Caki2 (cell line): ENCODE measurements around the gene ARHGEF19. TPM values are rescaled to one million over a fixed set of nuclear protein-coding genes. Genes with fewer than 3 reads are reported as not detected.
A peak's percentile ranks its signal among the peaks of the same experiment; 100 is the strongest.
"Not testable (repeated sequence)": the region's sequence is repeated elsewhere in the genome, so short reads cannot be mapped to it uniquely, and the experiment has no call there.

Source experiments
- DNase-seq: peaks from one replicate; pipeline ENCODE4 v3.0.0-alpha.2; 2015; ENCODE audit warnings: low read depth
- in situ Hi-C: cut with HindIII; loops from 2 replicates; pipeline ENCODE4 v1.10.0; 2016; ENCODE audit warnings: low sequenced_read_pairs, low pct_unique_long_range_greater_than_20kb, mixed read lengths
- total RNA-seq: library from RNA; depleted of rRNA; stranded (reverse); fragments of >200 nt; shearing (Covaris generic); gene quantifications from 2 replicates; pipeline ENCODE4 v1.2.3, GENCODE V29; 2014; ENCODE audit warnings: low replicate concordance

The ARHGEF19 gene
- total RNA-seq, 1 experiment from 2014 or later: 26.2 TPM

- in situ Hi-C loops: no loop called here
- DNase-seq: no peak
Measured at GRCh38 chr1:16229976-16230740, 17.7 kb upstream of the ARHGEF19 start.

- in situ Hi-C loops: no loop called here
- DNase-seq: no peak
Measured at GRCh38 chr1:16226490-16227179, 14.2 kb upstream of the ARHGEF19 start.

DNA sequence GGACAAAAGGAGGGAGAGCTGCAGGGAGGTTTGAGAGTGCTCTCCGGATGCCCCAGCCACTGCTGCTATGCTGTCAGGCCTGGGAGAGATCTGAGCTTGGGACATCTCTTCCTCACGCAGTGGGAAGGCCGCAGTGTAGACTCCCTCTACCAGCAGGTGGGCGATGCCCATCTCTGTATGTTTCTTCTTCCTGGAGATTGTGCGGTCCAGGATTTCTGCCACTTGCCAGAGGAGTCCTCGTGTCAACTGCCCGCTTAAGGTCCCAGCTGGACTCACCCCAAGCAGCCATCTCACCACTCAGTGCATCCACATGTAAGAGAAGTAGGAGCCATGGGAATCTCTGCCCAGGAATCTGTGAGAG, 13.7 kb upstream of the ARHGEF19 start:
- in situ Hi-C loops: no loop called here
- DNase-seq: no peak

GRCh38 chr1:16224472-16224871, 12.0 kb upstream of the ARHGEF19 start:
- in situ Hi-C loops: no loop called here
- DNase-seq: no peak

GRCh38 chr1:16222716-16223115, 10.3 kb upstream of the ARHGEF19 start:
- DNase-seq, in situ Hi-C loops: not testable (repeated sequence)

DNA sequence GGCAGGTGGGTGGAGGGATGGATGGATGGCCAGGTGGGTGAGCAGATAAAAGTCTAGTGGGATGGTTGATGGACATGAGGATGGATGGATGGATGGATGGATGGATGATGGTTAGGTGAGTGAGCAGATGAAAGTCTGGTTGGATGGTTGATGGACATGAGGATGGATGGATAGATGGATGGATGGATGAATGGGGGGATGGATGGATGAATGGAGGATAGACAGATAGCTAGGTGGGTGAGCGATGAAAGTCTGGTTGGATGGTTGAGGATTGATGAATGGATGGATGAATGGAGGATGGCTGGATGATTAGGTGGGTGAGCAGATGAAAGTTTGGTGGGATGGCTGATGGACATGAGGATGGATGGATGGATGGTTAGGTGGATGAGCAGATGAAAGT, 9.0 kb upstream of the ARHGEF19 start:
- no peak for DNase-seq
- in situ Hi-C loops: no loop called here

DNA sequence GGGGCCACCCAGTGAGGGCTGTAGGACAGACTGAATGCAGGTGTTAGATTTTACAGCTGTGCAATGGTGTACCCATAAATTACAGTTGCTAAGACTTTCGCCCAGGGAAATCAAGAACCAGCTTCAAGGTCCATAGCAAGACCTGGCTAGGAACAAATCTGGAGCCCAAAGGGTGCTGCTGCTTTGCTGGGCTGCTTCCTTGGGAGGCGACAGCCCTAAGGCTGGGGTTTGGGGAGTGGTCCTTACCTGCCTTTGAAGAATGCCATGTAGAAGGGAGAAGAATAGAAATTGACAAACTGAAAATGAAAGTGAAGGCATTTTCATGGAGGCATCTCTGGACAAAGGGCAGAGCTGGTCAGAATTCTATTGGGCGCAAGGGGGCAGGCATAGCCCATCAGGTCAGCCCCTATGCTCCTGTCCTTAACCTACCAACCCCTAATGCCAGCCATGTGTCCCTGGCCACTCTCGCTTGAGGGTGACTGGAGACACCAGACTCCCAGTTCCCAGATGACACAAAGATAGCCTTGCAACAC, 7.6 kb upstream of the ARHGEF19 start:
- in situ Hi-C loops: no loop called here

GRCh38 chr1:16218674-16219071, 6.2 kb upstream of the ARHGEF19 start:
- in situ Hi-C loops: no loop called here
- DNase-seq: no peak

More for the DNA sequence above, 7.6 kb upstream of the ARHGEF19 start:
- no peak for DNase-seq

DNA sequence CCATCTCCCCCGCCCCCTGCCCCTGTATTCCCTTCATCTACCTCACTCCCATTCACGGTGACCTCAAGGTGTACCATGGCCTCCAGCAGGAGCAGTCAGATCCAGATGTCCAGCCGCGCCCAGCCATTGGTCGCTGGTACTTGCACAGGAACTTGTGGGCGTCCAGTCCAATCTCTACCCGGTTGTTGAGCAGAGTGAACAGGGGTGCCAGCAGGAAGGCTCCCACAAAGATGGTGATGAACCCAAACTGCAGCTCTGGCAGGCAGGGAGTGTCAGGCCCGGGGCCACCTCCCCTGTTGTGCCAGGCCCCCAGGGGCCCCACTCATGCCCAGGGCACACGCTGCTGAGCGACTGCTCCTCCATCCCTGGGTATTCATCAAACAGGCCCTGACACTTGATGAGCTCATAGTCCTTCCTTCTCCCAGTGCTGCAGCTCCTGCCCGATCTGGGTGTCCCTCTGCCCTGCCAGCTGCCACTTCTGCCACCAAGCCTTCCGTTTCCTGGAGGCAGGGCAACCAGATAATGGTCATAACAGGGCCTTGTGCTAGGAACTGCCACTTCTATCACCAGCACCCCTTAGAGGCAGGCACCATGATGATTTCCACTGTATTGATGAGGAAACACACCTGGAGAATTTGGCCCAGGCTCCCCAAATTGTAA, 5.7 kb upstream of the ARHGEF19 start:
- no peak for DNase-seq

DNA sequence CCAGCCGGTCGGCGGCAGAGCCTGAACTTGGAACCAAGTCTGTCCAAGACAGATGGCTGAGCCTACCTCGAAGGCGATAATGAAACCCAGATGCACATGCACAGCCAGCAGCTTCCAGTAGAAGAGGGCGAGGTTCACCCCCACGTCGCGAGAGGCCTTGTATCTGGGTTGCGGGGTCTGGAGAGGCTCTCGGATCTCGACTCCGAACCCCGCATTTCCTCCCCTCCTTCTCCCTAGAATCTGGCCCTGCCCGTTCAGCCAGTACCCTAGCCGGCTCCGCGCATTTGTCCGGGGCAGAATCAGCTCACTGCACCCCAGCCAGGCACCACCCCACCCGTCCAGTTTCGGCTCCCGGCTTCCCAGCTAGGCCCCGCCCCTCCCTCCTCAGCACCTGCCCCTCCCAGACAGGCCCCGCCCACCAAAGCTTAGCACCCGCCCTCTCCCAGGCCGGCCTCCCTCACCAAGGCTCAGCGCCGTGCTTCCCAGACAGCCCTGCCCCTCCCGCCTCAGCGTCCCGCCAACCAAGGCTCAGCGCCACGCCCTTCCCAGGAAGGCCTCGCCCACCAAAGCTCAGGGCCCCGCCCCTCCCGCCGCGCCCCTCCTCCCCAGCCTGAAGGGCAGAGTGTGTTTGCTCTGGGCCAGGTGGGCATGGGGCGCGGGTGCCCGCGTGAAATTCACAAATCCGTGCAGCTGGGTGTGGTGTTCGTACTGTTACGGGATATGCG, 4.8 kb upstream of the ARHGEF19 start:
- peak; percentile 86 for DNase-seq
- in situ Hi-C loops: no loop called here

More for the DNA sequence above, 5.7 kb upstream of the ARHGEF19 start:
- in situ Hi-C loops: no loop called here

GRCh38 chr1:16215882-16216753, 3.7 kb upstream of the ARHGEF19 start:
- in situ Hi-C loops: no loop called here
- DNase-seq: no peak

DNA sequence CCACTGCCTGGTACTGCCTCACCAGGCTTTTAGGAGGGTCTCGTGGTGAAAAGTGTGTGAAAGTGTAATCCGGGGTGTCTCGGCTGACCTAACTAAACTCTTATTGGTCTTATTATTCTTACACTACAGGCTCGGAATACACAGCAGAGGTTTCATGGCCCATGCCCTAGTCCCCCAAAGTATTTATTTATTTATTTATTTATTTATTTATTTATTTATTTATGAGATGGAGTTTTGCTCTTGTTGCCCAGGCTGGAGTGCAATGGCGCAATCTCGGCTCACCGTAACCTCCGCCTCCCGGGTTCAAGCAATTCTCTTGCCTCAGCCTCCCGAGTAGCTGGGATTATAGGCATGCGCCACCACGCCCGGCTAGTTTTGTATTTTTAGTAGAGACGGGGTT, 2.8 kb upstream of the ARHGEF19 start:
- DNase-seq, in situ Hi-C loops: not testable (repeated sequence)

GRCh38 chr1:16213544-16213943, 1.1 kb upstream of the ARHGEF19 start:
- DNase-seq, in situ Hi-C loops: not testable (repeated sequence)

DNA sequence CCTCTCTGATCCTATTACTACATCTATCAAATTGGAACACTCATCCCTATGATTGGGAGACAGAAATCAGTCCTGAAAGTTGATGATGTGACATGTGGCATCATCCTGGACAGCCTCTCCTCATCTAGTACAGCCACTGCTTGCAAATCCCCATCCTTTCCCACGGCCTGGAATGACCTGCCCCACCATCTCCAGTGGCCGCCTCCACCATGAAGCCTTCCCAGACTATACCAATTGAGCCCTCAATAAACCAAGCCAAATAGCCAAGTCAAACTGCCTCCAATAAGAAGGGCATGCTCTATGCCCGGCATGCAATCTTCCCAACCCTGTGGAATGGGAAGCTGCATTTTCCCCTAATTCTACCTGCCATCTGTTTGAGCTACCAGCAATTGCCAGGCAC, 561 bp upstream of the ARHGEF19 start:
- in situ Hi-C loops: no loop called here
- no peak for DNase-seq

DNA sequence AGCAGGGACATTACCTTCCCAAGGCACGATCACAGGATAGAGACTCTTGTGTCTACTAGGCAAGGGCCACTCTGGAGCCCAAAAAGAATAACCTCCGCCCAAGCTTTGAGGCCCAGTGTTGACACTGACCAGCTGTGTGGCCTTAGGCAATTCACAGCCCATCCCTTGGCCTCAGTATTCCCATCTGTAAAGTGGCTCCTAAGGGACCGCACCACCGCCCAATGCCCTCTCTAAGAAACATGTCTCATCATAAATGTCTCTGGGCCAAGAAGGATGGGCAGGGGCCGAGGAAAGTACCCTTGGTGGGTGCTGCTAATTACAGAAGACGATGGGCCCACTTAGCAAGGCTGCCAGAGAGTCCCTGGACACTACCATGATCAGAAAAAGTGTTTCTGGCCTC, 628 bp downstream of the ARHGEF19 start:
- in situ Hi-C loops: no loop called here
- DNase-seq: no peak

DNA sequence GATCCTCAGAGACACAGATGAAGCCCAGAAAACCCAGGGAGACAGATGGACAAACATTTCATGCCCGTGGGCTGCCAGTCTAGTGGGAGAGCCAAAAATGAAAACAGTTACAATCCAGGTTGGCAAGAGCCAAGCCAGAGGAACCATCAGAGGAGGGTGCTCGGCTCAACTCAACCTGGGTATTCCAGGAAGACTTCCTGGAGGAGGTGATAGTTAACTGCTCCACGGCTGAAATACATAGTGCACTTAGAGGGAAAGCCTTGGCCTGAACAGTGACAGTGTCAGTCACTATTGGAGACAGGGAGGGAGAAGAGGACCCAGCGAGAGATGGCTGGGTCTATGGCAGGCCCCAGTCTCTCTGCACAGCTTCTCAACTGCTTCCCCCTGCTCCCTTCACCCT, 1.9 kb downstream of the ARHGEF19 start:
- DNase-seq: no peak
- in situ Hi-C loops: no loop called here

GRCh38 chr1:16209847-16210407, 2.5 kb downstream of the ARHGEF19 start:
- in situ Hi-C loops: no loop called here

More at GRCh38 chr1:16209847-16210407, 2.5 kb downstream of the ARHGEF19 start:
- no peak for DNase-seq
